ENCODE measurements around the gene NXF1. TPM values are rescaled to one million over a fixed set of nuclear protein-coding genes. Genes with fewer than 3 reads are reported as not detected.
"Not testable (repeated sequence)": the region's sequence is repeated elsewhere in the genome, so short reads cannot be mapped to it uniquely, and the experiment has no call there.

Gene NXF1
- total RNA-seq, 4 donors from 2014 or later, result 56.6 to 114 (median 79.6) TPM

DNA sequence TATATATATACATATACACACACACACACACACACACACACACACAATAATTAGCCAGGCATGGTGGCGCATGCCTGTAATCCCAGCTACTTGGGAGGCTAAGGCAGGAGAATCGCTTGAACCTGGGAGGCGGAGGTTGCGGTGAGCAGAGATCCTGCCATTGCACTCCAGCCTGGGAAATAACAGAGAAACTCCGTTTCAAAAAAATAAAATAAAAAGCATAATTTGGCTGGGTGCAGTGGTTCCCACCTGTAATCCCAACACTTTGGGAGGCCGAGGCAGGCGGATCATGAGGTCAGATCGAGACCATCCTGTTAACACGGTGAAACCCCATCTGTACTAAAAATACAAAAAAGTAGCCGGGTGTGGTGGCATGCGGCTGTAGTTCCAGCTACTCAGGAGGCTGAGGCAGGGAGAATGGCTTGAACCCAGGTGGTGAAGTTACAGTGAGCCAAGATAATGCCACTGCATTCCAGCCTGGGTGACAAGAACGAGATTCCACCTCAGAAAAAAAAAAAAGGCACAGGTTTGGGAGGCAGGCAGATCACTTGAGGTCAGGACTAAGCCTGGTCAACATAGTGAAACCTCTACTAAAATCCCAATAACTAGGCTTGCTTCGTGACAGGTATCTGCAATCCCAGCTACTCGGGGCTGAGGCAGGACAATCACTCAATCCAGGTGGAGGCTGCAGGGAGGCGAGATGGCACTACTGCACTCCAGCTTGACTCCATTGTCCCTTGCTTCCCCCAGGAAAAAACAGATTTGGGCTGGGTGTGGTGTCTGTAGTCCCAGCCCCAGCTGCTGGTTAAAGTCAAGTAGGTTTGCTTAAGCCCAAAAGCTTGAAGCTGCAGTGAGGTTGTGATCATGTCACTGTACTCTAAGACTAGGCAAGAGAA is 45.9 kb upstream of the NXF1 start:
- intact Hi-C loops (cut with DNase I; ENCODE audit: low total_unique reads), result loop anchor here (10.0 kb wide), 1 partner anchor 56 kb away; the partner anchor contains the start of gene TMEM223

GRCh38 chr11:62847767-62848314 is 42.6 kb upstream of the NXF1 start:
- DNase-seq (ENCODE audit: low spot score in 2 of 2), result no peak
- TF ChIP-seq, protein P1, sequence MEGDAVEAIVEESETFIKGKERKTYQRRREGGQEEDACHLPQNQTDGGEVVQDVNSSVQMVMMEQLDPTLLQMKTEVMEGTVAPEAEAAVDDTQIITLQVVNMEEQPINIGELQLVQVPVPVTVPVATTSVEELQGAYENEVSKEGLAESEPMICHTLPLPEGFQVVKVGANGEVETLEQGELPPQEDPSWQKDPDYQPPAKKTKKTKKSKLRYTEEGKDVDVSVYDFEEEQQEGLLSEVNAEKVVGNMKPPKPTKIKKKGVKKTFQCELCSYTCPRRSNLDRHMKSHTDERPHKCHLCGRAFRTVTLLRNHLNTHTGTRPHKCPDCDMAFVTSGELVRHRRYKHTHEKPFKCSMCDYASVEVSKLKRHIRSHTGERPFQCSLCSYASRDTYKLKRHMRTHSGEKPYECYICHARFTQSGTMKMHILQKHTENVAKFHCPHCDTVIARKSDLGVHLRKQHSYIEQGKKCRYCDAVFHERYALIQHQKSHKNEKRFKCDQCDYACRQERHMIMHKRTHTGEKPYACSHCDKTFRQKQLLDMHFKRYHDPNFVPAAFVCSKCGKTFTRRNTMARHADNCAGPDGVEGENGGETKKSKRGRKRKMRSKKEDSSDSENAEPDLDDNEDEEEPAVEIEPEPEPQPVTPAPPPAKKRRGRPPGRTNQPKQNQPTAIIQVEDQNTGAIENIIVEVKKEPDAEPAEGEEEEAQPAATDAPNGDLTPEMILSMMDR (IDR thresholded peaks at IDR 0.05), result no peak
- no peak for TF ChIP-seq POLR2A (IDR thresholded peaks at IDR 0.05)
- intact Hi-C loops (cut with DNase I; ENCODE audit: low total_unique reads), result loop anchor here (10.0 kb wide), 1 partner anchor 1693 kb away; no protein-coding TSS in a partner anchor
- no peak overlapping the region for H3K4me3 ChIP-seq (ENCODE audit: low read depth, poor library complexity, severe bottlenecking)
- WGBS, 2 donors, result 89 to 94% methylated on average over 1 of the region's 1 CpG

More for the DNA sequence above, 45.9 kb upstream of the NXF1 start:
- H3K4me3 ChIP-seq (ENCODE audit: low read depth, poor library complexity, severe bottlenecking), result no peak overlapping the region
- no peak for TF ChIP-seq POLR2A (IDR thresholded peaks at IDR 0.05)
- TF ChIP-seq, protein P1 (IDR thresholded peaks at IDR 0.05), result no peak
- 66 to 71% methylated on average over 14 to 15 of the region's 15 CpGs for WGBS, 2 donors
- DNase-seq (ENCODE audit: low spot score in 2 of 2), result no peak

GRCh38 chr11:62846177-62846576 is 40.9 kb upstream of the NXF1 start:
- intact Hi-C loops (cut with DNase I; ENCODE audit: low total_unique reads), result loop anchor here (10.0 kb wide), 1 partner anchor 1691 kb away; no protein-coding TSS in a partner anchor
- H3K4me3 ChIP-seq (ENCODE audit: low read depth, poor library complexity, severe bottlenecking), result no peak overlapping the region
- TF ChIP-seq POLR2A (IDR thresholded peaks at IDR 0.05), result no peak
- TF ChIP-seq, protein P1 (IDR thresholded peaks at IDR 0.05), result no peak
- no peak for DNase-seq (ENCODE audit: low spot score in 2 of 2)
- 85 to 87% methylated on average over 3 of the region's 3 CpGs for WGBS, 2 donors

GRCh38 chr11:62844154-62844553 is 38.9 kb upstream of the NXF1 start:
- intact Hi-C loops (cut with DNase I; ENCODE audit: low total_unique reads), result loop anchor here (10.0 kb wide), 1 partner anchor 1689 kb away; no protein-coding TSS in a partner anchor
- DNase-seq (ENCODE audit: low spot score in 2 of 2), result no peak
- WGBS, 2 donors, result 99% methylated on average over 3 of the region's 3 CpGs
- no peak overlapping the region for H3K4me3 ChIP-seq (ENCODE audit: low read depth, poor library complexity, severe bottlenecking)
- no peak for TF ChIP-seq POLR2A (IDR thresholded peaks at IDR 0.05)
- TF ChIP-seq, protein P1 (IDR thresholded peaks at IDR 0.05), result no peak

- TF ChIP-seq, protein P1 (IDR thresholded peaks at IDR 0.05), result no peak
- no peak for TF ChIP-seq POLR2A (IDR thresholded peaks at IDR 0.05)
- H3K4me3 ChIP-seq (ENCODE audit: low read depth, poor library complexity, severe bottlenecking), result no peak overlapping the region
- 95 to 97% methylated on average over 3 of the region's 3 CpGs for WGBS, 2 donors
- intact Hi-C loops (cut with DNase I; ENCODE audit: low total_unique reads), result loop anchor here (10.0 kb wide), 1 partner anchor 1689 kb away; no protein-coding TSS in a partner anchor
- DNase-seq (ENCODE audit: low spot score in 2 of 2), result no peak
Observed at GRCh38 chr11:62843466-62843865, 38.2 kb upstream of the NXF1 start.

DNA sequence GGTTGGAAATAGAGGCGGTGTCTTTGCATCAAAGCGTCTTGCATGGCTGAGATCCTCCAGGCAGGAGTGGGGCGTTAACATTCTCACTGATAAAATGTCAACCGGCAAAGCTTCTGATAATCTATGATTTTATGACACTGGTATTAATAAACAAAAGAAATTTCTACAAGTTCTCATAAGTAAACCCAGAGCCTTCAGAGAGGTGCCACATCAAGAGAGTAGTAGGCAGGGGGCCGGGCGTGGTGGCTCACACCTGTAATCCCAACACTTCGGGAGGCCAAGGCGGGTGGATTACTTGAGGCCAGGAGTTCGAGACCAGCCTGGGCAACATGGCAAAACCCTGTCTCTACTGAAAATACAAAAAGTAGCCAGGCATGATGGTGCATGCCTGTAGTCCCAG is 37.7 kb upstream of the NXF1 start:
- intact Hi-C loops (cut with DNase I; ENCODE audit: low total_unique reads), result loop anchor here (10.0 kb wide), 1 partner anchor 1688 kb away; no protein-coding TSS in a partner anchor
- not testable (repeated sequence) for H3K4me3 ChIP-seq (ENCODE audit: low read depth, poor library complexity, severe bottlenecking)

More for the DNA sequence above, 37.7 kb upstream of the NXF1 start:
- WGBS, 2 donors, result 82 to 84% methylated on average over 9 of the region's 9 CpGs
- DNase-seq (ENCODE audit: low spot score in 2 of 2), result not testable (repeated sequence)

Data from lower leg skin (tissue), 4 donors.